HUES48 (cell line): ENCODE results near the gene EIF3D.
A peak's percentile ranks its signal among the peaks of the same experiment; 100 is the strongest.

Experiments used
- H3K27ac ChIP-seq: one replicate; pipeline ENCODE4 v1.7.0; 2013; ENCODE audit warnings: low read depth, low read length, inconsistent platforms
- H3K27me3 ChIP-seq: 2 replicates; pipeline ENCODE4 v1.6.1; 2013; ENCODE audit warnings: mild to moderate bottlenecking, low read length; ENCODE audit not compliant: control insufficient read depth, insufficient read depth
- H3K36me3 ChIP-seq: 2 replicates; pipeline ENCODE4 v1.6.1; 2013; ENCODE audit warnings: low read length; ENCODE audit not compliant: control insufficient read depth, insufficient read depth
- H3K4me1 ChIP-seq: 2 replicates; pipeline ENCODE4 v1.6.1; 2013; ENCODE audit warnings: mild to moderate bottlenecking, low read length; ENCODE audit not compliant: control insufficient read depth, insufficient read depth
- H3K4me3 ChIP-seq: 2 replicates; pipeline ENCODE4 v1.5.1; 2013; ENCODE audit warnings: mild to moderate bottlenecking, low read depth, low read length
- H3K9ac ChIP-seq: 2 replicates; pipeline ENCODE4 v1.6.1; 2013; ENCODE audit warnings: mild to moderate bottlenecking, low read depth, low read length, moderate library complexity
- H3K9me3 ChIP-seq: 2 replicates; pipeline ENCODE4 v1.6.1; 2013; ENCODE audit warnings: low read length; ENCODE audit not compliant: control insufficient read depth, insufficient read depth

EIF3D gene

DNA sequence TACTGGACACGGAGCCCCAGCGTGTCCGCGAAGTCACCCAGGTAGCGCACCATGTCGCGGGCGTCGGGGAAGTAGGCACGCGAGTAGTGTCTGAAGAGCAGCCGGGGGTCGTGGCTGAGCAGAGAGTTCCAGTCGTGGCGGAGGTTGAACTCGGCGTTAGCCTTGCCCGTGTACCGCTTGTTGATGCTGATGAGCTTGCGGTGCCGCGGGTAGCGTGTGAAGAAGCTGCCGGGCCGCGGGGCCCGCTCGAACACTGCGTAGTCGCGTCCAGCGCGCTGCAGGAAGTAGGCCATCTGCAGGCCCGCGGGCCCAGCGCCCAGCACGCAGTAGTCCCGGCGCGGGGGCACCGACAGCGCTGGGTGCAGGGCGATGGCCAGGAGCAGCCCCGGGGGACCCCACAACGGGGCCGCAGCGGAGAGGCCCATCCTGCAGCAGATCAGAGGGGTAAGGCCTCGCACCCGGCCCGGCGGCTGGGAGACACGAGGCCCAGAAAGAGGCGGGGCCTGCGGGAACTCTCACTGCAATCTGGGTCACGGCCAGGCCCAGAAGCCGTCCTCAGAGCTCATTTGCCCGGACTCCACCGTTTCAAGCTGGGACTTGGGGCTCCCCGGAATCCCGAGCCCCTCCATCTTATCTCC is 22.8 kb downstream of the EIF3D start:
- Histone ChIP-seq H3K4me3 (peak overlapping the region; percentile 61), H3K36me3 (peaks cover 29% of the 10 kb centered on the region), H3K9ac (peak overlapping the region; percentile 62; the same call in 1 of the 2 replicates), H3K9me3 (no peaks in the 10 kb centered on the region), H3K27ac (peak overlapping the region; percentile 53), H3K27me3 (peaks cover 6% of the 10 kb centered on the region), H3K4me1 (0 out of 2 replicates have a peak, but pooled peaks cover 3% of the 10 kb centered on the region)

DNA sequence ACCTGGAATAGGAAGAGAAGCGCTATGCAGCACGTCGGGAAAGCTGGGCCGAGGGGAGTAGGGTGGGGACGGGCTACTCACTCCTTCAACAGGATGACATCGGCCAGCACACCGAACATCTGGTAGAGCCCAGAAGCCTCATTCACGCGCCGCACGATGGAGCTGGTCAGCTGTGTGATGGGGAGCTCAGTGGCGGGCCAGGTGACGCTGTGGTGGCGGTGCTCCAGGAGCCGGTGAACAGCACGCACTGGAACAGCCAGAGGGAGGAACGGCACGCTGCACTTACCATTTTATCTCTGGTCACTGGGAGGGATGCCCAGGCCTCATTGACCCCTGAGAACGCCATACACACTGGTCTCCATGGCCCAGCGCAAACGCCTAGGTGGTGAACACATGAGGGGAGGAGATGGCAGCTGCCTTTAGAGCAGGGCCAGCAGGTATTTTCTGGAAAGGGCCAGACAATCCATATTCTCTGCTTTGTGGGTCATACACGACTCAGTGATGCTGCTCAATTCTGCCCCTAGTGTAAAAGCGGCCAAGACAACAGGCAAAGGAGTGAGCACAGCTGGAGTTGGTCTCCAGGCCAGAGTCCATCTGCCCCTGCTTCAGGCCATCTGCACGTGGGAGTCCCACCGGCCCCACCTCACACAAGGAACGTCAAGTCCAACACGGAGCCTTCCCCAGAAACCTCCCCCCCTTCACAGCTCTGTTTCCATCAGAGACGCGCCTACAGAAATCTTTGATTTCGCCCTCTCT is 30.9 kb downstream of the EIF3D start:
- Histone ChIP-seq H3K27ac (no peak overlapping the region), H3K9ac (no peak overlapping the region), H3K9me3 (no peaks in the 10 kb centered on the region), H3K27me3 (no peaks in the 10 kb centered on the region), H3K36me3 (peaks cover 52% of the 10 kb centered on the region), H3K4me3 (no peak overlapping the region), H3K4me1 (no peaks in the 10 kb centered on the region)

DNA sequence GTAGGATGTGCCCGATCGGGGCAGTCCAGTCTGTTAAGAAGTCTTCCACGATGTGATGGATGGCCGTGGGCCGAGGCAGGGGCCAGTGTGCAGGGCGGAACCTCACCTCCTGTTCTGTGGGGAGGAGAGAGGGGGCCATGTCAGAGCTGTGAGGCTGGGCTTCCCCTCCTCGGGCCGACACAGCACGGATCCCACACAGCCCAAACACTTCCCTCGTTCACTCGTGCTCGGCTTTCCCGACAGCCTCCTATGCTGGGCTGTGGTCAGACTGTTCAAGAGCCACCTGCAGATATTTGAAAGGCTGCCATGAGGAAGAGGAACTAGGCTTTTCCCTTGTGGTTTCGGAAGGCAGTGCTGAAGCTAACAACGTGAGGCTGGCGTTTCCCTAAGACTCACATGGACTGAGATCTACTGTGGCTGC is 35.3 kb downstream of the EIF3D start:
- Histone ChIP-seq H3K36me3 (peaks cover 67% of the 10 kb centered on the region), H3K4me3 (no peak overlapping the region), H3K9ac (no peak overlapping the region), H3K27ac (no peak overlapping the region), H3K27me3 (no peaks in the 10 kb centered on the region), H3K9me3 (no peaks in the 10 kb centered on the region), H3K4me1 (no peaks in the 10 kb centered on the region)

DNA sequence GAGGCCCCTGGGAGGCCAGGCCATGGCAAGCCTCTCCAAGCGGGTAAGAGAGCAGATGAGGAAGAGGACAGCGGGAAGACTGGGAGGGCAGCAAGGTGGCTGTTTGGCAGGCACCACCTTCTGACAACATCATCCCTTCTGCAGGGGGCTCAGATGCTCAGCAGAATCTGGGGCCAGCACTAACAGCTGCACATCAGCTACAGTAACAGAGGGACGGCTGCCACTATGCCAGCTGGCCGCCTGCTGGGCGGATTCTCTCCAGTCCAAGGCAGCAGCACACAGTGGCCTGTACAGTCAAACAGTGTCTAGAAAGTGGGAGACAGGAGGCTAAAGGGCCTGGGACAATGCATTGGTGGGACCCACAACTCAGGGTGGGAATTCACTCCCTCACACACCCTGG is 36.9 kb downstream of the EIF3D start:
- Histone ChIP-seq H3K9ac (no peak overlapping the region), H3K27ac (no peak overlapping the region), H3K9me3 (no peaks in the 10 kb centered on the region), H3K36me3 (peaks cover 55% of the 10 kb centered on the region), H3K4me3 (no peak overlapping the region), H3K4me1 (no peaks in the 10 kb centered on the region), H3K27me3 (no peaks in the 10 kb centered on the region)

DNA sequence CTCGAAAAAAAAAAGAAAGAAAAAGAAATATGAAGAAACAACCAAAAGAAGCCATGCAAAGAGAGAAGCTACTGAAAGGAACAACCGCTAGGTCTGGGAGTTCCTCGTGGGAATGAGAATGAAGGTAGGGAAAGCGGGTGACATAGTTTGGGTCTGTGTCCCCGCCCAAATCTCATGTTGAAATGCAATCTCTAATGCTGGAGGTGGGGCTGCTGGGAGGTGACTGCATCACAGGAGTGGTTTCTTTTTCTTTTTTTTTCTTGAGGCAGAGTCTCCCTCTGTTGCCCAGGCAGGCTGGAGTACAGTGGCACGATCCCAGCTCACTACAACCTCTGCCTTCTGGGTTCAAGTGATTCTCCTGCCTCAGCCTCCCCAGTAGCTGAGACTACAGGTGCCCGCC is 37.8 kb downstream of the EIF3D start:
- H3K27ac ChIP-seq = no peak overlapping the region
- H3K4me1 ChIP-seq = no peaks in the 10 kb centered on the region

DNA sequence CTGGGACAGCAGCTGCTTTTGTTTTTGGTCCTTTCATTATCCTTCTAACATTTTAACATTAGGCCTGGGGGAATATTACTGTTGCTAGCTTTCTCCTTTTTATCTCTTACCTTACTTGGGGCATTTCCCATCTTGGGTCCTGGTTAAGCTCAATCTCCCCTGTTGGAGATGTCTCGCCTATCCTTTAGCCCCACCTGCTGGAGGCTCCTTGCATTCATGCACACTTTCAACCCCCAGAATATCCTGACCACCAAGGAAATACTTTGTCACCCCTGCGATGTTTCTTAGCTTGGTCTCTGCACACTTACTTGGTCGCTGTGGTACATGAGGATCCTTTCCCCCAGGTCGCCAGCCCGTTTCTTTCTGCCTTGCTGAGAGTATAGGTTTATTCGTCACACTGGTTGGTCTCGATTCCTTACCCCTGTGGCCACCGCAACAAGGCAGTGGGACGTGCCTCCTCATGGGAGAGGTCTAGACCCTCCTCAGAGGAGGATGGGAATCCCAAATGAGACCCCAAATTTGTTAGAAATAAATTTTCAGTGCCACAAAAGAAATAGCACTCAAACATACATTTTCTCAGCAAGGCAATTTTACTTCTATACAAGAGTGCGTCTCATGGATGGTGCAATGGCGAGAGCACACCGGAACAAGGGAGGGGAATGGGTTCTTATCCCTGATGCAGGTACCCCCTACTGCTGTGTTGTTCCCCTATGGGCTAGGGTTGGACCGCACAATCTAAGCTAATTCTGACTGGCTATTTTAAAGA is 42.2 kb downstream of the EIF3D start:
- no peaks in the 10 kb centered on the region for H3K4me1 ChIP-seq
- peaks cover 7% of the 10 kb centered on the region for H3K27me3 ChIP-seq
- H3K4me3 ChIP-seq = no peak overlapping the region
- H3K9ac ChIP-seq = no peak overlapping the region
- no peaks in the 10 kb centered on the region for H3K9me3 ChIP-seq
- no peak overlapping the region for H3K27ac ChIP-seq
- H3K36me3 ChIP-seq = peaks cover 25% of the 10 kb centered on the region

More for the DNA sequence above, 37.8 kb downstream of the EIF3D start:
- peaks cover 49% of the 10 kb centered on the region for H3K36me3 ChIP-seq
- H3K9ac ChIP-seq = no peak overlapping the region
- H3K4me3 ChIP-seq = no peak overlapping the region
- H3K27me3 ChIP-seq = no peaks in the 10 kb centered on the region
- H3K9me3 ChIP-seq = no peaks in the 10 kb centered on the region

DNA sequence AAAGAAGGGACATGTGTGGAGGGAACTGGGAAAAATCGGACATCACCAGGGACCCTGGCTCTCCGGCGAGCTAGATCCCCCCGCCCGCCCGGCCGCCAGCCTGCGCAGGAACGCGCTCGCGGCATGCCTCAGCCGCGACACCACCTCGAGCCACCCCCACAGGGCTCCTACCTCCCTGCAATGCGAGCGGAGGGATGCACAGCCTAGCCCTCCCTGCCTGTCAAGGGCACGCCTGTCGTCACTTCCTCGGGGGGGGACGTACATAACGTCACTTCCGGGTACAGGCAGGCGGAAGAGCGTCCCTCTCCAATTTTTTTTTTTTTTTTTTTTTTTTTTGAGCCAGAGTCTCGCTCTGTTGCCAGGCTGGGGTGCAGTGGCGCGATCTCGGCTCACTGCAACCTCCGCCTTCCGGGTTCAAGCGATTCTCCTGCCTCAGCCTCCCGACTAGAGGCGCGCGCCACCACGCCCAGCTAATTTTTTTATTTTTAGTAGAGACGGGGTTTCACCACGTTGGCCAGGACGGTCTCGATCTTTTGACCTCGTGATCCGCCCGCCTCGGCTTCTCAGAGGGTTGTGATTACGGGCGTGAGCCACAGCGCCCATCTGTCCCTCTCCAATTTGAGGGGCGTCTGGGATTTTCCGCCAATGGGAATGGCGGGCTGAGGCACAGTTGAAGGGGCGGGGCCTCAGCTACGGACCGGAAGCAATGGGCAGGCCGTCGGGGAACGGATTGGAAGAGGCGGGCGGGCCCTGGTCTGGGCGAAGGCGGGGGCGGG is 47.4 kb downstream of the EIF3D start, which contains the start of gene TXN2:
Gene TXN2, minus strand, starts transcription at position 248 of the 776 bp plus-strand sequence. CDS start 803 bp downstream, outside the sequence.
- Histone ChIP-seq H3K4me3 (peak within 1 kb of the TSS; percentile 92), H3K4me1 (peaks cover 5% of the 10 kb centered on the region; the same call in 1 of the 2 replicates), H3K27ac (peak within 1 kb of the TSS; percentile 96), H3K36me3 (peaks cover 13% of the 10 kb centered on the region), H3K9me3 (no peaks in the 10 kb centered on the region), H3K27me3 (peaks cover 7% of the 10 kb centered on the region), H3K9ac (peak within 1 kb of the TSS; percentile 88)

DNA sequence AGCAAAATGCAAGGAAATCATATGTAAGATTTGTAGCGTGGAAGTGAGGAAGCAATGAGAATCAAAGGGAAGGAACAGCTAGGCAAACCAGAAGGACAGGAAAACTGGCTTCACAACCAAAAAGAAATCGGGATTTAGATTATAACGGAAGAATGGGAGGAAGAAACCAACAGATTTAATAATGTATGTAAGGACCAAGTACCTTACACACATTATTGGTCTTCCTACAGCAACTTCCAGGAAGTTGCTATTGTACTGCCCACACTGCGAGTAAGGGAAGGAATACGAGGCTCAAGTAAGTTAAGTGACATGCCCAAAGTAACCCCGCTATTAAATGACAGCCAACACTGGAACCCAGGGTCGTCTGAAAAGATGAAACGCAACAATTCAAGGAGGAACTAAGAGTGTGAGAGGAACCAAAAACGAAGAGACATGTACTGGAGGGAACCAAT is 48.0 kb downstream of the EIF3D start:
- H3K36me3 ChIP-seq = peaks cover 19% of the 10 kb centered on the region
- peak overlapping the region; percentile 92 for H3K4me3 ChIP-seq
- H3K27me3 ChIP-seq = peaks cover 7% of the 10 kb centered on the region
- H3K9ac ChIP-seq = peak overlapping the region; percentile 88
- H3K27ac ChIP-seq = peak overlapping the region; percentile 96
- H3K9me3 ChIP-seq = no peaks in the 10 kb centered on the region
- H3K4me1 ChIP-seq = peaks cover 5% of the 10 kb centered on the region; the same call in 1 of the 2 replicates

DNA sequence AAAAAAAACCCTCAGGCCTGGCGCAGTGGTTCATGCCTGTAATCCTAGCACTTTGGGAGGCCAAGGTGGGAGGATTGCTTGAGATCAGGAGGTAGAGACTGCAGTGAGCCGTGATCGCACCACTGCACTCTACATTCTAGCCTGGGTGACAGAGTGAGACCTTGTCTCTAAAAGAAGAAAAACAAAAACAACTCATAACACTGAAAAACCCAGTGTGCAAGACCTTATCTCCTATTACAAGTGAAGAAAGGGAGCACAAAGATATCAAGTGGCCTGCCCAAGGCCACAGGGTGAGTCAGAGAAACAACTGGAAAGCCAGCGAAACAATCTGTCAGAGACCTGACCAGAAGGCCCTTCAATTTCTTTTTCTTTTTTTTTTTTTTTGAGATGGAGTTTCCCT is 50.0 kb downstream of the EIF3D start:
- Histone ChIP-seq H3K36me3 (peaks cover 36% of the 10 kb centered on the region), H3K9me3 (no peaks in the 10 kb centered on the region), H3K4me1 (peaks cover 5% of the 10 kb centered on the region; the same call in 1 of the 2 replicates), H3K4me3 (no peak overlapping the region), H3K27me3 (peaks cover 7% of the 10 kb centered on the region), H3K27ac (no peak overlapping the region), H3K9ac (no peak overlapping the region)

DNA sequence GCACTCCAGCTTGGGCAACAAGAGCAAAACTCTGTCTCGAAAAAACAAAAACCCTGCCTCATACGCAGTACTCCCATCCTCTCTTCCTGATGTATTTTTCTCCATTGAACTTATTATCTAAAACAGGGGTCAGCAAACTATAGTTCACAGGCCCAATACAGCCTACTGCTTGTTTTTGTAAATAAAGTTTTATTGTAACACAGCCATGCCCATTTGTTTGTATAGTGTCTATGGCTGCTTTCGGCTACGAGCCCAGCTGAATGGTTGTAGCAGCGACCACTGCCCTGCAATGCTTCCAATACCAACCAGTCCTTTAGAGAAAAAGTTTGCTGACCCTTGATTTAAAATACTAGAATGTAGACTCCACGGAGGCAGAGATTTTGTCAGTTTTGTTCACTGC is 53.6 kb downstream of the EIF3D start:
- no peak overlapping the region for H3K9ac ChIP-seq
- no peak overlapping the region for H3K27ac ChIP-seq
- no peaks in the 10 kb centered on the region for H3K27me3 ChIP-seq
- no peak overlapping the region for H3K4me3 ChIP-seq
- peaks cover 50% of the 10 kb centered on the region for H3K36me3 ChIP-seq
- no peaks in the 10 kb centered on the region for H3K4me1 ChIP-seq
- no peaks in the 10 kb centered on the region for H3K9me3 ChIP-seq
